GM18909 (cell line): ENCODE data around the gene GRID1.
"Not testable (repeated sequence)": the region's sequence is repeated elsewhere in the genome, so short reads cannot be mapped to it uniquely, and the experiment has no call there.

Experiments used
- ATAC-seq: cut with Tn5 transposase; IDR thresholded peaks from one replicate; pipeline ENCODE4 v1.9.1; 2021; ENCODE audit warnings: mild to moderate bottlenecking; ENCODE audit not compliant: unreplicated experiment, poor library complexity

GRID1 gene

DNA sequence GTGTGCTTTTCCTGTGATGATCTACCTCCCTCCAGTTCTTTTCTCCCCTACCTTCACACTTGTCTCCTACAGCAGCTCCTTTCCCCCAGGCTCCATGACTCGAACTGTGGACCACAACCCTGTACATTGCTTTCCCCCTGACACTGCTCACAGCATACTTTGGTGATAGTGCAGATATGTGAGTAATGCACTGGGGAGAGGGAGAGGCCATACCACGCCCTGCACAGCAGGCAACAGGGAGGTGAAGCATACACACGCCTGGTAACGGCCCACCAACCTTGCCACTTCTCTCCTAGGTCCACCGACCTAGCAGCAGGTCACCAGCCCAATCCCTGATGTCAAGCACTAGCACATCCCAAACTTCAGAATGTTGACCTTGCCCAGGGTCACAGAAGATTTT lies 238.2 kb downstream of the GRID1 start:
- no peak for ATAC-seq

DNA sequence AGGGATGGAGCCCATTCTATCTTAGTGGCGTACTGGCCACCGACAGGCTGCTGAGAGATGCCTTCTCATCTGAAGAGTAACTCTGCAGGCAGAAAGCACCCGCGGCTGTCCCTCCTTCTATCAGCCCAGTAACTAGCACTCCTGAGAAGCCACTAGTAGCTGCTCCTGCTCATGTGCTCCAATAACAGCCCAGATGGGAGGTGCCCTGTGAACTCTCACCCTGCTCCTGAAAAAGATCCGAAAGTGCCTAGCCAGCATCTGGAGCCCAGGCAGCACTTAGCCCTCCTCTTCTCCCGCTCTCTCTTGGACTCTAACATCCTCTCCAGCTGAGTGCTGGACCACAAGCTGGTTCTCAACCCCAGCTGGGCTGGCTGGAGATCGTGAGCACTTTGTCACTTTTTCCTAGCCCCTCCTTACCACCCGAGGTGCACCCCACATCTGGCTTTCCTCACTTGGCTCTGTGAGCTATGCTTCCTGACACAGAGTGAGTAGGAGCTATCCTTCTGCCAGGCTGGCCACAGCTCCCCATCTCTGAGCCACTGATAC lies 239.2 kb downstream of the GRID1 start:
- ATAC-seq = no peak

DNA sequence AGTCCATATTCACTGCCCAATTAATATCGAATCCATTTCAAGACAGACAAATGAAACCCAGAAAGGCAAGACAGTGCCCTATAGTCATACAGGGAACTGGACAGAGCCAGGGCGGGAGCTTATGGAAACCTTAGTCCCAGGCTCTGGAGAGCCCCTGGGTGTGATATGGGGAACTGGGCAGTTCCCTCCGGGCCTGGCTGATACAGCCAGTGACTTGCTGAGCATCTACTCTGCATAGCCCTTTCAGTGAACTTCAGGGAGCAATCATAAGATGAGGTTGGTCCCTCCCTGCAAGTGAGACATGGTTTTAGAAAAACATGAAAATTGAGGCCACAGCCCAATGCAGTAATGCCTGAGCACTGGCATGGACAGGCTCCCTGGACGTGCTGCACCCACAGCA lies 241.9 kb downstream of the GRID1 start:
- no peak for ATAC-seq

DNA sequence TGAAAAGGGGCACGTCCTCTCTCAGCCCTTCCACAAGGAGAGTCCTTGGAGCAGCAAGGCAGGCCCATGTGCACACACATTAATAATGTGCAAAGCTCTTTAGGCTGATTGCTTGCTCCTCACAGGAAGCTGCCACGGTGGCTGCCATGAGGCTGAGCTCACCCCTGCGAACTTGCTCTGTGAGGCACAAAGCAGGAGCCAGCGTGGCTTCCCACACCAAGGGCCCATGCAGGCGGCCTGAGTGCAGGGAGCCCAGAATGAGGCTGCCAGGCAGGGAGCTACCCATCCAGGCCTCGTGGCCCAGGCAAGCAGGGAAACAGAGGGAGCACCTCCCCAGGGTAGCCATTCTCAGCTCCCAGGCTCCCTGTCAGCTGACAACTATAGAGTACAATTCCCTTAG lies 242.9 kb downstream of the GRID1 start:
- ATAC-seq = no peak

DNA sequence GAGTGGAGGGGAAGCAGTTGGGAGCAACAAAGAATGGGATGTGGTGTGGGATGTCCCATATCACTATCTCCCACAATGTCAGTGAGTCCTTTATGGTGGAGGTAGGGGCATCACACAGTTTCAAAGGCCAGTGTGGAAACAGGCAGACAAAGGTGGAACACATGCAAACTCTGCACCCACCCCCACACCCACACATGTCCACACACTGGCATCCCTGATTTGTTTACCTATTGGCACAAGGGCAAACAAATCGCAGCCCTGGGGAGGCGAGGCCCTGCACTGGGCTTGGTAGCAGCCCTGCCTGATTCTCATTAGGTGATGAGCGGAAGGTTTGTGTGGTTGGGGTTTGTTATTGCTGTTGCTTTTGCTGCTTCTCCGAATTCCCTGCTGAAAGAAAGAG lies 243.3 kb downstream of the GRID1 start:
- no peak for ATAC-seq

DNA sequence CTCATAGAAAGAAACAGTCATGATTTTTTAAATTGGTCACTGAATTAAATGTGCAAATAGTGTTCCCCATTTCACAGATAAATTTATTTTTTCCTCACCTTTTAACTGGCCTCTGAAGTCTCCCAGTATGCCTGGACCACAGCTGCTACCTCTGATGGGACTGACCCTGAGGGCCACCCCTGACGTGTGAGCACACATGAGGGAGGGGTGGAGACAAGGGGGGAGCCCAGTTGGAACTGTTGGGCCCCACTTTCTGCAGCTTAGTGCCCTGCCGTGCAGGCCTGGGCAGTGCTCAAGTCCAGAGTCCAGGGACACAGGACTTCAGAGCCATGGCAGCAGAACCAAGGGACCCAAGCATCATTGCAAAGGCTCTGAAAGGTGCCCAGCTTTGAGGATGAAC lies 243.9 kb downstream of the GRID1 start:
- no peak for ATAC-seq

DNA sequence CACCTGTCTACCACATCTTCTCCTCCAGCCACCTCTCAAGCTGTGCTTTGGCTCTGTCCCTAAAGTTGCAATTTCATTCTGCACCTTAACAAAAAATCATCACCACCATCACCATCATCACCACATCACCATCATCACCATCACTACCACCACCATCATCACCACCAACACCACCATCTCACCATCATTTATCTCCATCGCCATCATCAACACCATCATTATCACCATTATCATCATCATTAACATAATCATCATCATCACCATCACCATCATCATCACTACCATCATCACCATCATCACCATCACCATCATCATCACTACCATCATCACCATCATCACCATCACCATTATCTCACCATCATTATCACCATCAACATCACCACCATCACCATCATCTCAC lies 245.4 kb downstream of the GRID1 start:
- ATAC-seq = no peak

DNA sequence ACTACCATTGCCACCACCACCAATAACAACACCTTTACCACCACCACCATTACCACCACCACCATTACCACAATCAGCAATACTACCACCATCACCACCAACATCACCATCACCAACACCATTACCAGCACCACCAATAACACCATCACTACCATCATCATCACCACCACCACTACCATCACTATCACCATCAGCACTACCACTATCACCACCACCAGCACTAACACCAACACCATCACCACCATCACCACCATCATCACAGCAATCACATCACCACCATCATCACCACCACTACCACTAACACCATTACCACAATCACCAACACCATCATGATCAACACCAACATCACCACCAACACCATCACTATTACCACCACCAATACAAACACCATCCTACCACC lies 249.5 kb downstream of the GRID1 start:
- ATAC-seq = no peak

DNA sequence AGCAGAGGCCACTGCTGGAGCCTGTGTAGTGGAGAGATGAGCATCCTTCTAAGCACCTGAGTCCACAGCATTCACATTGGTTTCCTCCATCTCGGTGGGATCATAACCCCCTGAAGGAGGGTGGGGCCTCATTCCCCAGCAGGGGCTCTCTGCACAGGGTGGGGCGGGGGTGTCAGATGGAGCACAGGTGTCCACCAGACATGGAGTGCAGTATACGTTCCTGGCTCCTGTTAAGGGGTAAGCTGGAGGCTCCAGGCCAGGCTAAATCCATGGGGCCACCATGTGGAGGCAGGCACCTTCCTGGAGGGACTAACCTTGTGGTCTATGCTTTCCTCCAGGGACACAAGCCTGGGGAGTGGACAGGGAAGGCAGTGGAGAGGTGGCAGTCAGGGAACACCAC lies 252.6 kb downstream of the GRID1 start:
- ATAC-seq = no peak

DNA sequence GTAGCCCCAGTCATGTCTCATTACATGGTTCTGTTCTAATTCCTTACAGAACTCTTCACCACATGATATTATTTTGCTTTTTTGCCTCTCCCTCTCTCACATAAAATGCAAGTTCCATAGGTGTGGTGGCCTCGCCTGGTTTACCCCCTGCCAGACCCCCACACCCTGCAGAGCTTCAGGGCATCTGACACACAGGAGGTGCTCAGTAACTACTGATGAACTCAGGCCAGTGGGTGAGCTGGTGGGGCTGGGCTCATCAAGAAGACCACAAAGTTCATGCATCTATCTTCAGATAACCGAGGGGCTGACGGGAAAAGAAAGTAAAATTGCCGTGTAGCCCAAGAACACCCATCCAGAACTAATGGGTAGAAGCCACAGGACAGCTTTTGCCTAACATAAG lies 253.1 kb downstream of the GRID1 start:
- ATAC-seq = no peak

DNA sequence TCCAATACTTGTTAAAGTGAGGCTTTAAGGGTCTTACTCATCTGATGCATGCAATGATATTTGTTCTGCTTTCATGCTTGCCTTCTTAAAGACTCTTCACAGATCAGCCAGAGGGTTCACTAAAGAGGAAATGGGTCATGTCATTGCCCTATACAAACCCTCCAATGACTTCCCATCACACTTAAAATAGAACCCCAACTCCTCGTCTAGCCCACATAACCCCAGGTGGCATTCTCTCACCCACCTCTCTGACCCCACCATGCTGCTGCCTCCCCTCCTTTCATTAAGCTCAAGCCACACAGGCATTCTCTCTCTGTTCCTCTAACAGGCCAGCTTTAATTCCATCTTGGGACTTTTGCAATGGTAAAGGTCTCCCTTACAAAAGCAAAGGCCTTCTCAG lies 253.6 kb downstream of the GRID1 start:
- no peak for ATAC-seq

DNA sequence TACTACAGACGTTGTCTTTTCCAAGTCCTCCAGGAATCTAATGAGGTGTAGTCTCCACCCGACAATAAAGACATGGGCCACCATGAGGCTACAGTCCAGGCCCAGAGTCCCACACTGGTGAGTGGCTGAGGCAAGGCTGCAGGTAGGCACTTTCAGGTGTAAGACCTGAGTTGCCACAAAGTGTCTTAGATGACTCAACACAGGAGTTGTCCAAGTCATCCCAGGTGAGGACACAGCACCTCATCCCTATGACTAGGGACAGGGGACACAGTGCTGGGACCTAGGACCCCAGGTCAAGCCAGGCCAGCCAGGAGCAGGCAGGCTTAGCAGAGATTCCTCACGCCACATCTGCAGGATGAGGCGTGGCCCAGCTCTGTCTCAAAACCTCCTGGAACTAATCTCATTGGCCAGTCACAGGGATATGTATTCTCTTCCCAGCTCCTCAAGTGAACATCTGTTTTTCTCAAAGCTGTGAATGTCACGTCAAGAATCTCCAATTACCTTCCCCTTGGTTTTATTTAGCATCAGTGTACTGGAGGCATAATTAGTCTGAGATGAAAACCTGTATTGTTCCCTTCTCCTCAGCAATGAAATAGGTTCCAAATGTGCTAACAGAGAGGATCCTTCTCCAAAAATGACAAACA lies 254.6 kb downstream of the GRID1 start:
- ATAC-seq = no peak

DNA sequence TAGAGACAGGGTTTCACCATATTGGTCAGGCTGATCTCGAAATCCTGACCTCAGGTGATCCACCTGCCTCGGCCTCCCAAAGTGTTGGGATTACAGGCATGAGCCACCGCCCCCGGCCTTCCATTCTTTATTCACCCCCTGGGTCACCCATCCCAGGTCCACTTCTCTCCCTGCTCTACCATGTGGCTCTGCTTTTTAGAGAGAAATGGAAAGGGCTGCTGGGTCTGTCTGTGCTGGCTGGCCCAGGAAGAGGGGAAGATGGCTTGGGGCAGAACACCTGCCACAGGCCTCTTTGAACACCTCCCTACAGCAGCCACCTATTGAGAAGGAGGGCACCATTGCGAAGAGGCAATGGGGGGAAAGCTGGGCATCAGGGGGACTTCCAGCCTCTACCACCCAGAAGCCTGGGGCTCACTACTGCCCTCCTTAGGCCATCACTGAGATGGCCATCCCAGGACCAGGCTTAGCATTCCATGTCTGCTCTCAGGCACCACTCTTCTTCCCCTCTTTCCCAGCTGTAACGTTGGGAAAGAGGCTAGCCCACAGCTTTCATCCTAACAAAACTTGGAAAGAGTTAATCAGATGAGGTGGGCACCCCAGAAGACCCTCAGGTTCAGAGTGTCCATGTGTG lies 256.3 kb downstream of the GRID1 start:
- no peak for ATAC-seq

DNA sequence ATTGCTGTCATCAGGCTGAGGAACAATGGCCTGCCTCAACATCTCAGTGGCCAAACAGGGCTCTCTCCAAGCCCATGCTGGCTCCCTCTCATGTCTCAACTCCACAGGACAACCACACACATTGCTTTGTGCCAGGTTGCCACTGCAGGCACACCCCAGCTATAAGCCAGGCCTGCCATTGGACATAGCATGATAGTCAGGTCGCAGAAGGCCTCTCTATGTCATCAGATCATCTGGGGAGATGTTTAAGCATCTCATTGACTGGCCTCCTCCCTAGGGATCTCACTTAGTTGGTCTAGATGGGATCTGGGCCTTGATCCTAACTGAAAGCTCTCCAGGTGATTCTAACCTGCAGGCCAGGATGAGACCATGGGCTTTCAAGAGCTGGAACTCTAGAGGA lies 257.2 kb downstream of the GRID1 start:
- ATAC-seq = no peak

DNA sequence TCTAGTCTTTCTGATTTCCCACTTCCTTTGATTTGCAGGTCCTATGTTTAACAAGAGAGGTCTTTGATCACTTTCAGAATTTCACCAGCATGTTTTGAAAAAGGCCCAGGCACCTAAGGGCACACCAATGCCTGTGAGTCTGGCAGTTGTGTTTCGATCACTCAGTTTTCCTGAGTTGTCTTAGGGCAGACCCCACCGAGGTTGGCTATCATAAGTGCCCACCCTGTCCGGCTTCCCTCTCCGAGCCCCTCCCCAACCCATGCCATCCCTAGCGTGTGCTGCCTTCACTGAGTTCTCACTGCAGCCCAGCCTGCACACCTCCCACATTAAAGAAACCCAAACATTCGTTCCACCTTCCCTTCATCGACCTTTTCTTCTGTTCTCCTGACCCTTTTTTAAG lies 257.9 kb downstream of the GRID1 start:
- ATAC-seq = no peak

DNA sequence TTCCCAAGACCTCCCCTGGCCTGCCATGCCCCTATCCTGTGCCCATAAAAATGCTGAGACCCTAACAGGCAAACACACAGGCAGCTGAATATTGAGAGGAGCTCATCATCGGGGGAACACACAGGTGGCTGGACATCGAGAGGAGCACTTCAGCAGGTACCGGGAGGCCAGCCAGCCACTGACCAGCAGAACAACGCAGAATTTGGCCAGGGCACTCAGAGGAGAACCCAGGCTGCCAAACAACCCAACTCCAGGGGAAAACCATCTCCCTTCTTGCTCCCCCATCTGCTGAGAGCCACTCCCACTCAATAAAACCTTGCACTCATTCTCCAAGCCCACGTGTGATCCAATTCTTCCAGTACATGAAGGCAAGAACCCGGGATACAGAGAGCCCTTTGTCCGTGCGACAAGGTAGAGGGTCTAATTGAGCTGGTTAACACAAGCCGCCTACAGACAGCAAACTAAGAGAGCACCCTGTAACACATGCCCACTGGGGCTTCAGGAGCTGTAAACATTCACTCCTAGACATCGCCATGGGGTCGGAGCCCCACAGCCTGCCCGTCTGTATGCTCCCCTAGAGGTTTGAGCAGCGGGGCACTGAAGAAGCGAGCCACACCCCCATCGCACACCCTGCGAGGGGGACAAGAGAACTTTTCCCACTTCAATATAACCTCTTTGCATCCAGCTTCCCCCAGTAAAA lies 258.8 kb downstream of the GRID1 start:
- ATAC-seq = not testable (repeated sequence)

DNA sequence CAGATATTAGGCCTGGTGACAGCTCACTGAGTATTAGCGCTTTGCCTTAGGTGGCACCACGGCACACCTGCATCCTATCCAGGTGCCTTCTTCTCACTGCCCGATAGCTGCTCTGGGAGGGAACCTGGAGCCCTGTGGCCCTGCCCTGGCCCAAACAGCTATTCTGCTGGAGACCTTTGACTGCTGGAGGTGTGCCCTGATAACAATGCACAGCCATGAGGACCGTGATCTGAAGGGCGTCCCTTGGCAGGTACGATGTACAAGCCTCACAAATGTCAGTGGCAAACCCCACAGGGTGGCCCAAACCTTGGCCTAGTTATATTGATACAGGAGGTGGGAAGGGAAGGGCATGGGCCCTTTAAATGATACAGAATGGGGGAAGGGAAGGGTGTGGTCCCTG lies 259.5 kb downstream of the GRID1 start:
- no peak for ATAC-seq

DNA sequence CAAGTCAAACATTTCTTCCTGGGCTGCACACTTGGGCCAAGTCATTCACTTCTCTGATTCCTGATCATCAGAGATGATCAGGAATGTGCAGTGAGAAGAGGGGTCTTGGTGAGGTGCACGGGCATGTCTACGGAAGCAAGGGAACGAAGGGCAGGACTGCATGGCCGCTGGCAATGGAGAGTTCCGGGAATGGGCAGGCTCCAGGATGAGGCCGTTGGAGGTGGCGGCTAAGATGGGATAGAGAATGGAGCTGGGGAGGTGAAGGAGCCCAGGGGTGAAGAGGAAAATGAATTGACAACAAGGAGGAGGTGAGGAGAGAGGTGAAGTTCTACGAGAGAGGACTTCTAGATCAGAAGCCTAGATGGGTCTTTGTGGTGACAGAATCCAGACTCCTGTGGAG lies 260.0 kb downstream of the GRID1 start:
- no peak for ATAC-seq

DNA sequence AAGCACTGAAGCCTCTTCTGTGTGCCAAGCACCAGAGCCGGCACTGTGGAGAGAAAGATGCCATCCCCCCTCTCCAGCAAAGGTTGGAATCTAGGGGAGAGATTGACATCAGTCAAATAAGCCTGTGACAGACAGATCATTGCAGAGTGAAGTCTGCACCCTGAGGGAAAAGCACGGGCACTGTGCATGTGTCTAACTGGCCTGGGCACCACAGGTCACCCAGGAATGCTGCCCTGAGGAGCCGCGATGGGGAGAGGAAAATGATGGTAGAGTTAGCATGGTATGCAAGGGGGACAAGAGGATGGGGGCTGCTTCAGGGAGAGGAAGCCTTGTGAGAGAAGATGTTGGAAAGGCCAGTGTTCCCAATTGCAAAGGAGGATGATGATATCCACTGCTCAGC lies 261.0 kb downstream of the GRID1 start:
- no peak for ATAC-seq

DNA sequence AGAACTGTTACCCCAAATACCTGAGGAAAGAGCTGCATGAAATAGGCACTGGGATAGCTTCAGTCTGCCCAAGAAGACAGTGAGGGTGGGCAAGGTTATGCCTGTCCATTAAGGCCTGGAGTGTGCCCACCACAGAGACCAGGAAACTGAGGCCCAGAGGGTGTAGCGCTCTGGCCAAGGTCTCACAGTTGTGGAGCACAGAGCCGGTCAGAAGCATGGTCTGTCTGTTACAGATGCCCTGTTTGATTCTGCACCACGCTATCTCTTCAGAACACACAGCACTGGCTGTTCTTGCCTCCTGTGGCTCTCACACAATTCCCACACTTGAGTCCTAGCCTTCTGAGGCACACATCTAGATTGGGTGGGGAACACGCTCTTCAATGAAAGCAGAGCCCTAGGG lies 261.4 kb downstream of the GRID1 start:
- no peak for ATAC-seq

DNA sequence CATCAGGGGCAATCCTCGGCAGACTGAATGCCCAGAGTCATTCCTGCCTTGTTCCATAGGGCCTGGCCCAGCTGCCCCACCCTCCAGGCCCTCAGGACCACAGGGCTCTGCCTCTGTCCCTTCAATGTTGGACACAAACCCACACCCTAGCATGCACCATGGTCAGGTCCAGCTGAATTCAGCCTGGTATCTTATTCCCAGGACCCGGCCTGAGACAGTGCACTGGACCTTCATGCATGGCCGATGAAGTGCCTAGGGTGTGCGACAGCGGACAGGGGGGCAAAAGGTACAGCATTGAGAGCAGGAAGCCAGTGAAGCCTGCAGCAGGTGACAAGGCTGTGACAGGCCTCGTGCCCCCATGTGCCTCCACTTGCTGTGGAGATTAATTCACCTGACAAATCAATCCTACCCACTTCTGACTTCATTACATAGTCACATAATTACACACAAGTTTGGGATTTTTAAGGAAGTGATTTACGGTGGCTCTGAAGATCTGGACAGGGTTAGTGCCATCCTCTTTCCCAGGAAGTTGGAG lies 261.9 kb downstream of the GRID1 start:
- ATAC-seq = no peak
